HG03521 (cell line): ENCODE data around the gene FILIP1.
"Not testable (repeated sequence)": the region's sequence is repeated elsewhere in the genome, so short reads cannot be mapped to it uniquely, and the experiment has no call there.

Source experiments
- ATAC-seq: cut with Tn5 transposase; IDR thresholded peaks from one replicate; pipeline ENCODE4 v1.9.1; 2021; ENCODE audit warnings: mild to moderate bottlenecking, moderate library complexity; ENCODE audit not compliant: unreplicated experiment

Gene FILIP1

GRCh38 chr6:75422024-75422639, 71.5 kb downstream of the FILIP1 start:
- no peak for ATAC-seq

GRCh38 chr6:75421316-75422023, 72.1 kb downstream of the FILIP1 start:
- ATAC-seq: no peak

GRCh38 chr6:75419980-75420379, 73.6 kb downstream of the FILIP1 start:
- no peak for ATAC-seq

GRCh38 chr6:75419416-75419815, 74.2 kb downstream of the FILIP1 start:
- no peak for ATAC-seq

- no peak for ATAC-seq
These were observed 75.4 kb downstream of the FILIP1 start for GRCh38 chr6:75418233-75418632.

- ATAC-seq: no peak
These were observed 77.2 kb downstream of the FILIP1 start for GRCh38 chr6:75416443-75416842.

- ATAC-seq: no peak
These were observed 77.8 kb downstream of the FILIP1 start for GRCh38 chr6:75415804-75416203.

- ATAC-seq: no peak
These were observed 79.1 kb downstream of the FILIP1 start for GRCh38 chr6:75414445-75415021.

GRCh38 chr6:75412969-75413662, 80.5 kb downstream of the FILIP1 start:
- ATAC-seq: no peak

- ATAC-seq: not testable (repeated sequence)
These were observed 83.0 kb downstream of the FILIP1 start for GRCh38 chr6:75410564-75410963.

- no peak for ATAC-seq
These were observed 83.7 kb downstream of the FILIP1 start for GRCh38 chr6:75409928-75410327.

GRCh38 chr6:75409286-75409685, 84.3 kb downstream of the FILIP1 start:
- ATAC-seq: no peak

- no peak for ATAC-seq
These were observed 90.0 kb downstream of the FILIP1 start for GRCh38 chr6:75403563-75404080.

- no peak for ATAC-seq
These were observed 91.3 kb downstream of the FILIP1 start for GRCh38 chr6:75402296-75402695.

GRCh38 chr6:75397656-75398465, 95.7 kb downstream of the FILIP1 start:
- ATAC-seq: no peak

- ATAC-seq: no peak
These were observed 96.4 kb downstream of the FILIP1 start for GRCh38 chr6:75397171-75397570.

GRCh38 chr6:75396005-75396800, 97.4 kb downstream of the FILIP1 start:
- ATAC-seq: no peak

- ATAC-seq: no peak
These were observed 99.8 kb downstream of the FILIP1 start for GRCh38 chr6:75393806-75394205.

GRCh38 chr6:75391276-75391675, 102.3 kb downstream of the FILIP1 start:
- ATAC-seq: no peak
